Measurements from ENCODE around the gene ZSWIM8.

The ZSWIM8 gene

GRCh38 chr10:73814276-73814895 is 29.0 kb downstream of the ZSWIM8 start:
- TF ChIP-seq CTCF (IDR thresholded peaks at IDR 0.05; ENCODE audit: extremely low read depth, missing control alignments) = no peak
- DNase-seq (ENCODE audit: low spot score) = no peak

GRCh38 chr10:73814896-73815718 is 29.7 kb downstream of the ZSWIM8 start:
- DNase-seq (ENCODE audit: low spot score) = peak; percentile 51
- TF ChIP-seq CTCF (IDR thresholded peaks at IDR 0.05; ENCODE audit: extremely low read depth, missing control alignments) = no peak

- no peak for DNase-seq (ENCODE audit: low spot score)
- no peak for TF ChIP-seq CTCF (IDR thresholded peaks at IDR 0.05; ENCODE audit: extremely low read depth, missing control alignments)
These were observed 30.3 kb downstream of the ZSWIM8 start for GRCh38 chr10:73815719-73816030.

GRCh38 chr10:73816917-73817729 is 31.7 kb downstream of the ZSWIM8 start:
- DNase-seq (ENCODE audit: low spot score) = no peak
- no peak for TF ChIP-seq CTCF (IDR thresholded peaks at IDR 0.05; ENCODE audit: extremely low read depth, missing control alignments)

GRCh38 chr10:73817826-73818225 is 32.4 kb downstream of the ZSWIM8 start:
- no peak for TF ChIP-seq CTCF (IDR thresholded peaks at IDR 0.05; ENCODE audit: extremely low read depth, missing control alignments)
- DNase-seq (ENCODE audit: low spot score) = no peak

GRCh38 chr10:73818402-73818801 is 33.0 kb downstream of the ZSWIM8 start:
- TF ChIP-seq CTCF (IDR thresholded peaks at IDR 0.05; ENCODE audit: extremely low read depth, missing control alignments) = no peak
- DNase-seq (ENCODE audit: low spot score) = no peak

- TF ChIP-seq CTCF (IDR thresholded peaks at IDR 0.05; ENCODE audit: extremely low read depth, missing control alignments) = no peak
- DNase-seq (ENCODE audit: low spot score) = no peak
These were observed 33.7 kb downstream of the ZSWIM8 start for GRCh38 chr10:73819081-73819480.
